ENCODE results near the gene SMDT1. TPM values are rescaled to one million over a fixed set of nuclear protein-coding genes. Genes with fewer than 3 reads are reported as not detected.
A peak's percentile ranks its signal among the peaks of the same experiment; 100 is the strongest.

The SMDT1 gene
- total and polyA plus RNA-seq, 2 of the 4 experiments (the other 2 are of a cell fraction), result 2.3 to 15.7 TPM

GRCh38 chr22:42039271-42039670 is 40.2 kb upstream of the SMDT1 start:
- H3K27me3 ChIP-seq (ENCODE audit: control insufficient read depth, insufficient read depth, low read length), result no peaks in the 10 kb centered on the region
- no peak overlapping the region for H3K4ac ChIP-seq (ENCODE audit: low read depth, low read length)
- DNase-seq (peak; percentile 18), ATAC-seq (ENCODE audit: low read depth) (no peak)
- no peak overlapping the region for H2AFZ ChIP-seq (replicated peaks; ENCODE audit: low read length, poor library complexity)
- H3K4me3 ChIP-seq (ENCODE audit: insufficient read depth, low read depth, low read length), result no peak overlapping the region
- TF ChIP-seq BHLHE40 (IDR thresholded peaks at IDR 0.05; ENCODE audit: low read depth, low read length), result no peak
- no peak for TF ChIP-seq FOS (IDR thresholded peaks at IDR 0.05; ENCODE audit: low read depth, low read length)
- TF ChIP-seq ELK1 (IDR thresholded peaks at IDR 0.05; ENCODE audit: borderline replicate concordance, low read depth, low read length), result no peak
- TF ChIP-seq RCOR1 (IDR thresholded peaks at IDR 0.05; ENCODE audit: insufficient replicate concordance, low read length), result no peak
- no peak for TF ChIP-seq POLR2A (IDR thresholded peaks at IDR 0.05; ENCODE audit: low read depth, low read length)
- no peak for TF ChIP-seq CHD1 (IDR thresholded peaks at IDR 0.05; ENCODE audit: low read depth, low read length)
- TF ChIP-seq SMC3 (IDR thresholded peaks at IDR 0.05; ENCODE audit: low read depth, low read length), result no peak
- TF ChIP-seq CEBPB (IDR thresholded peaks at IDR 0.05; ENCODE audit: low read depth, low read length), result no peak
- no peaks in the 10 kb centered on the region for H3K36me3 ChIP-seq (ENCODE audit: control insufficient read depth, insufficient read depth, low read length)
- H4K5ac ChIP-seq (ENCODE audit: low read depth, low read length), result no peak overlapping the region
- H3K9me1 ChIP-seq (ENCODE audit: insufficient read depth, low read length), result no peaks in the 10 kb centered on the region
- H4K20me1 ChIP-seq (ENCODE audit: insufficient read depth, low read length), result no peaks in the 10 kb centered on the region
- H3K23ac ChIP-seq (ENCODE audit: low read depth, low read length), result no peak overlapping the region
- no TSS peak for BruUV-seq (replicated peaks)
- H2BK5ac ChIP-seq (ENCODE audit: low read depth, low read length, poor library complexity, severe bottlenecking), result no peak overlapping the region
- no peak overlapping the region for H3K18ac ChIP-seq (ENCODE audit: low read depth, low read length)
- no peak overlapping the region for H3K56ac ChIP-seq (ENCODE audit: extremely low read depth, insufficient read depth, low read length)
- intact Hi-C loops (cut with micrococcal nuclease), result no loop called here
- H3K14ac ChIP-seq (replicated peaks; ENCODE audit: low read depth, low read length), result no peak overlapping the region
- H3K27ac ChIP-seq (ENCODE audit: insufficient read depth, low read length), result no peak overlapping the region
- POLR2A ChIA-PET (ENCODE audit: unreplicated experiment), result no interaction called here
- dilution Hi-C loops (cut with HindIII; ENCODE audit: low sequenced_read_pairs, unreplicated experiment), result no loop called here
- CTCF ChIA-PET, result no interaction called here
- H3K9me3 ChIP-seq (ENCODE audit: control insufficient read depth, insufficient read depth, low read length), result peaks cover 7% of the 10 kb centered on the region
- no peak overlapping the region for H2BK15ac ChIP-seq (ENCODE audit: low read depth, low read length)
- H3K79me1 ChIP-seq (ENCODE audit: low read depth in 1 of 2, low read length in 2 of 2), result no peaks in the 10 kb centered on the region
- no peak overlapping the region for H2BK120ac ChIP-seq (ENCODE audit: low read depth, low read length)
- H3K4me1 ChIP-seq (ENCODE audit: control insufficient read depth, insufficient read depth, low read length), result no peaks in the 10 kb centered on the region
- H2AK9ac ChIP-seq (replicated peaks; ENCODE audit: low read depth, low read length, poor library complexity), result no peak overlapping the region
- H4K91ac ChIP-seq (ENCODE audit: insufficient read depth, low read depth, low read length), result no peak overlapping the region
- no peak overlapping the region for H2BK20ac ChIP-seq (ENCODE audit: low read depth, low read length)
- no peak overlapping the region for H3K9ac ChIP-seq (ENCODE audit: low read depth, low read length)
- in situ Hi-C loops (cut with MboI; ENCODE audit: low sequenced_read_pairs), result no loop called here
- no peak overlapping the region for H4K8ac ChIP-seq (ENCODE audit: low read depth in 2 of 2, low read length in 2 of 2)
- no peak overlapping the region for H3K4me2 ChIP-seq (ENCODE audit: low read depth, low read length)
- WGBS, 2 experiments (ENCODE audit: extremely low coverage in 2 of 2, insufficient read length in 1 of 2), result no CpG with 5 or more reads among the region's 5 CpGs
- H2AK5ac ChIP-seq (ENCODE audit: low read depth, low read length), result no peak overlapping the region
